Fibroblast of skin of left biceps (primary cell): Measurements from ENCODE around the gene DR1.
"Not testable (repeated sequence)": the region's sequence is repeated elsewhere in the genome, so short reads cannot be mapped to it uniquely, and the experiment has no call there.

Source experiments
- DNase-seq, 2 experiments: peaks; one replicate each; pipeline ENCODE4 v3.0.0-alpha.2; 2013; ENCODE audit warnings: low read depth in 2 of 2

DR1 gene

DNA sequence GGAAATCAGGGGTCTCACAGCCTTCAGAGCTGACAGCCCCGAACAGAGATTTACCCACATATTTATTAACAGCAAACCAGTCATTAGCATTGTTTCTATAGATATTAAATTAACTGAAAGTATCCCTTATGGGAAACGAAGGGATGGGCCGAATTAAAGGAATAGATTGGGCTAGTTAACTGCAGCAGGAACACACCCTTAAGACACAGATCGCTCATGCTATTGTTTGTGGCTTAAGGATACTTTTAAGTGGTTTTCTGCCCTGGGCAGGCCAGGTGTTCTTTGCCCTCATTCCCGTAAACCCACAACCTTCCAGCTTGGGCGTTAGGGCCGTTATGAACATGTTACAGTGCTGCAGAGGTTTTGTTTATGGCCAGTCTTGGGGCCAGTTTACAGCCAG is 40.6 kb downstream of the DR1 start:
- not testable (repeated sequence) for DNase-seq

- DNase-seq: peak; percentile 21 to 30
These were observed 48.8 kb downstream of the DR1 start for GRCh38 chr1:93394514-93394913.

DNA sequence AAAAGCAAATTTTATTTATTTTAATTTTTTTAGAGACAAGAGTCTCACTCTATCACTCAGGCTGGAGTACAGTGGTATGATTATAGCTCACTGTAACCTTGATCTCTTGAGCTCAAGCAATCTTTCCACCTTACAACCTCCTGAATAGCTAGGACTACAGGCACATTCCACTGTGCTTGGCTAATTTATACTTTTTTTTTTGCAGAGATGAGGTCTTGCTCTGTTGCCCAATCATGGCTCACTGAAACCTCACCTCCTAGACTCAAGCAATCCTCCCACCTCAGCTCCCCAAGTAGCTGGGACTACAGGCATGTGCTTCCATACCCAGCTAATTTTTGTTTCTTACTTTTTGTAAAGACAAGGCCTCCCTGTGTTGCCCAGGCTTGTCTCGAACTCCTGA is 49.5 kb downstream of the DR1 start:
- peak in 1 of 2 experiments; percentile 2 for DNase-seq

DNA sequence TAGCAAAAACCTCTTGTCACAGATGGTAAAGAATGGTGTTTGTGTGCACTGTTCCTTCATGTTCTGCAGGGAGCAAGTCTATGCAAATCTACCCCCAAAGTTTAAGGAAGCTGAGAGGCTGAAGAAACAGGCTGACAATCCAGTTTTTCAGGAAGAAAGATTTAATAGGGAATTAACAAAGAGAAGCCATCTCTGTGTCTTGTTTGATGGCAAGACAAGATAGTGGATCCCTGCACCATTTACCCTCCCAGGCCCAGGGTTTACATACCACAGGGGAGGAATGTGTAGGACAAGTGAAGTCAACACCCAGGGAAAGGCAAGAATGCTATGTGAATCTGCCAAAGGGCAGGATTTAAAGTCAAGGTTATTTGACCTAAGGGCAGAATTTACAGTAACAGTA is 54.1 kb downstream of the DR1 start:
- DNase-seq: no peak

- DNase-seq: no peak
These were observed 62.5 kb downstream of the DR1 start for GRCh38 chr1:93408203-93408602.

DNA sequence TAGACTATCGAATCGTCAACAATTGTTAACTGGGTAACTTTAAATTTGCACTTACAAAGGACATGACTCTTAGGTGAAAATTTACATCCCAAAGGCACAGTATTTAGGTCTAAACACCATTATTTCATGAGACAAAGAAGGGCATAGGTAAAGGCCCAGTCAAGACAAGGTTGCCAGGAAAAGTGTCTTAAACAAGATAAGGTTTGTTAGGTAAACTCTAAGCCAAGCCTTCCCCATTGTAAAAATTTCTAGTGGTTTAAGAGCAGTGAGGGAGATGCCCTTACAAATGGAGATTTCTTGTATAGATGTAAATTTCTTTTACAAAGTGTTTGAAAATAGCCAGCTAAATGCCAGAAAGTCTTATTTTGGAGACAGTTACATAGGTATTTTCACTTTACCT is 65.3 kb downstream of the DR1 start:
- DNase-seq: no peak

GRCh38 chr1:93414749-93415148 is 69.0 kb downstream of the DR1 start:
- DNase-seq: no peak

DNA sequence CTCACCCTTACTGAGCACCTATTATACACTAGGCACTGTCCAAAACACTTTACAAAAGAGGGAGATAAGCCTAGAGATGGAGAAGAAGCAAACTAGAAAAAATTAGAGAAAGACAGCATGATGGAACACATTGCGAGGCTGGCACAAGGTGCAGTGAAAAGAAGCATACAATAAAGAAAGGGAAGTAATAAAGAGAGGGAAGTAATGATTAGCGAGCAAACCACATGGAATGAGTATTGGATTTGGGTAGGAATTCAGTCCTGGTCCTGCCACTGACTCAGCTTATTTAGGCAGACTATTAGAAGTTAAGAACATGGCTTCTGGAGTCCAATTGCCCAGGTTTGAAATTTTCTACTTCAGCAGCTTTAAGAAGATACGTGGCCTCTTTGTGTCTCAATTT is 69.6 kb downstream of the DR1 start:
- DNase-seq: no peak

DNA sequence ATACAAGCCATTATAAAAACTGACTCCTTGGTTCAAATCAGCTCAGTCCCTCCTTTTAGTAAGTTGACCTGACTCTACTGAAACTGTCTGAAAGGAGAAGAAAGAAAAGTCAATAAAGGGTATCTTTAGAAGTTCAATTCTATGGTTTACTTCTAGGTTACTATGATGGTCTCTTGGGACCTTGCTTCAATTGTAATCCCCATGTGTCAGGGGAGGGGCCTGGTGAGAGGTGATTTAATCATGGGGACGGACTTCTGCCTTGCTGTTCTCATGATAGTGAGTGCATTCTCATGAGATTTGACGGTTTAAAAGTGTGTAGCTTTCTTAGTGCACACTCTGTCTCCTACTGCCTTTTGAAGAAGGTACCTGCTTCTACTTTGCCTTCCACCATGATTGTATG is 70.5 kb downstream of the DR1 start:
- DNase-seq: no peak
